GM12875 (cell line): Measurements from ENCODE around the gene SPRED2.
A peak's percentile ranks its signal among the peaks of the same experiment; 100 is the strongest.

ENCODE experiments used
- H3K4me3 ChIP-seq: one replicate; pipeline ENCODE4 v1.5.1; 2011; ENCODE audit warnings: low read depth, low read length, control low read depth
- CTCF ChIP-seq: IDR thresholded peaks from 2 replicates; pipeline ENCODE4 v1.5.1; 2011; ENCODE audit warnings: low read depth, mild to moderate bottlenecking, control low read depth, inconsistent platforms, low read length, moderate library complexity, borderline replicate concordance; ENCODE audit not compliant: insufficient read depth

SPRED2 gene

DNA sequence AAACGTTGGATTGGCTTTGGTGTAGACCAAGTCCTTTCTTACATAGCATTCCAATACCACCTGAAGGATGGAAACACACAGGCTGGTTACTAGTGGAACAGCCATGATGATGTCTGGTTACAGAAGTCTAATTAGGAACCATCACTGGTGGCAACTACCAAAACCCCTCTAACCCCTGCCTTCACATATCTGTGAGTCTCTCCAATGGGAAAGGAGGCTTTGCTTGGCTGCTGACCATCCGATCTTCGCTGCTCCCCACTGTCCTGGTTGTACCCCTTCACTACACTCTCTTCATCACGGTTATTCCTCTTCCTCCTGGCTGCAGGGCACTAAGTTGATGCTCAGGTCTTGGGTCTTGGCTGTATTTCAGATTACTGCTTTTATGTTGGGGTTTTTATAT, 97.7 kb downstream of the SPRED2 start:
- no peak for TF ChIP-seq CTCF
- no peak overlapping the region for H3K4me3 ChIP-seq

DNA sequence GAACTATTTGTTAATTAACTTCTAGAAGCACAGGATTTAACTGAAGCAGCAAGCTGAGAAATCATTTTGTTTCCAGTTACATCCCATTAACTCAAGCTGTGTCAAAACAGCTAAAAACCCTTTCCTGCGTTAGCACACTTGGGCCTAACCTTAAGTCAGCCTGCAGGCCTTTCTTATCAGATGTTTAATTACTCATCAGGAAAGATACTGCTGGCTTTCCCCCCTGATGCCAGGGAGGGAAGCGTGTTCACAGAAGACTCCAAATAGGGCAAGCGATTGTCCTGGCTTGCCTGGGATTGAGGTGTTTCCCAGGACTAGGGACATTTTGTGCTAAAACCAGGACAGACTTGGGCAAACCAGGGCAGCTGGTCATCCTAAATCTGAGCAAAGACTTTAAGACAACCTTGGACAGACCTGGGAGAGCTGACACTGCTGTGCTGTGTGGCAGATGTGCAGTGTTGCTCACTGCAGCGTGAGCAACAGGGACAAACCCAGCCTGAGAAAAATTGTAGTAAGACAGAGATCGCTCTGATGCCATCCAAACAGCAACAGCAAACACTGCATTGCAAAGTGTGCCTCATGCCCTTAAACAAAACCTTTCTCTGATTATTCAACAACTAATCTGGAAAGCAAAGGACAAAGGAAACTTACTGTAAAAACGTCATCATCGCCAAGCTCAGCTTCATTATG, 100.9 kb downstream of the SPRED2 start:
- TF ChIP-seq CTCF: no peak
- no peak overlapping the region for H3K4me3 ChIP-seq

DNA sequence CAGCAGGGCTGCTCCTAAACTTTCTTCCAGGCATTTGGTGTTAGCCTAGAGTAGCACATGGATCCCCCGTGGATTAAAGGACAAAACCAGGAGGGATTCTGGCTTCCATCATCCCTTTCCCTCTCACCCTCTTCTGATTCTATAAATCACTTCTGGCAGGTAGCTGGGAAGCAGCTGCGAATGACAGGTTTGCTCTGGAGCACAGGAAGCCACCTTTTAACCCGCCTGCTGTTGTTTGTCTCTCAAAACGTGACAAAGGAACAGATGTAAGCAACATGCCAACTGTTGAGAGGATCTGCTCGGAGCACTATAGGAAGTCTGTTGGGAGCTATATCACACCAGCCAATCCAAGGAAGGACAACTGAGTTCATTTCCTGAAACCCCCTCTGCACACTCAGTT, 102.9 kb downstream of the SPRED2 start:
- no peak overlapping the region for H3K4me3 ChIP-seq
- no peak for TF ChIP-seq CTCF

DNA sequence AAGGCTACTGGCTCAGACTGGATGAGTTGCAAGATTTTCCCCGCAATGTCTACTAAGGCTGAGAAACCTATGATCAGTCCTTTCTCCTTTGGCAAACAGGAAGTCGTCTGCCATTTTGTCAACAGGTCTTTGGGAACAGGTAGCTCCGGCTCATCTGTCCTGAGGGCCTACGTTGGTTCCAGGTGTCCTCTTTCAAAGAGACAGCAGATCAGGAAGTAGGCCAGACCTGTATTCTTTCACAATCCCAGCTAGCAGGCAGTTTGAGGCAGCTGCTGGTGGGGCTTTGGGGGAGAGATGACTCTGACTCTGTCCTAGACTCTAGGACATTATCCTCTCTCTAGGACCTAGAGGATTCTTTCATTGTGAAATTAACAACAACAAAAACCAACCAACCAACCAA, 106.1 kb downstream of the SPRED2 start:
- H3K4me3 ChIP-seq: no peak overlapping the region
- no peak for TF ChIP-seq CTCF

DNA sequence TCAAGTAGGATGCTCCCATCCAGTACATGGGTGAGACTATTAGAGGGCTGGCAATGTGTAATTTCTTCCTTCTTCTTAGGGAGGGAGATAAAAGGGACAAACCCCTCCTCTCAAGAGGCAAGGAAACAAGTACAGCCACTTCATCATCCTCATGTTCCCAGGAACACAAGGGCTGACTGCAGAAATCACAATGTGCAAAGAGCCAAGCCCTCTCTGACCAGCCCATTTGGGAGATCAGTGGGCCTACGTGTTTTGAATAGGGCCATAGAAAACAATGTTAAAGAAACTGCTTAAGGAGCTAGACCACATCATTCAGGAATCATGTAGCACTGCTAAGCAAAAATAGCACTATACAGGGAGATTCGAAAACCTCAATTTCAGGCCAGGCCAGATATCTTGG, 107.3 kb downstream of the SPRED2 start:
- no peak overlapping the region for H3K4me3 ChIP-seq
- TF ChIP-seq CTCF: no peak

DNA sequence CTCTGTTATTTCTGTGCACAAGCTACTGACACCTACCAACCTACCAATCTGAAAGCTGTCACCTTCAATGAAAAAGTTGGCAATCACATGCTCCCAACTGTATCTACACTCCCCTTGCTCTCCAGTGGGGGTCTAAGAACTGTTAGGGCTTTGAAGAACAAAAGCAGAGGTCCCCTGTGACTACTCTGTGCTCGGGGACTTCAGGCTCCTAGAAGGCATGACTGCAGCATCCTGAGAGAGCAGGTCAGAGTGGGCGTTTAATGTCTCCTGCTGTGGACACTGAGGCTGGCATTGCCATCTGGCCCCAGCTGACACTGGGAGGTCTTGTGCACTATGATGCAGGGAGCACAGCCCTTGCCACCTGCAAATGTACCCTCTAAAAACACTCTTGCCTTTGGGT, 111.5 kb downstream of the SPRED2 start:
- TF ChIP-seq CTCF: no peak
- H3K4me3 ChIP-seq: no peak overlapping the region

GRCh38 chr2:65320042-65320725, 112.2 kb downstream of the SPRED2 start:
- H3K4me3 ChIP-seq: no peak overlapping the region
- peak; percentile 67 for TF ChIP-seq CTCF
